HG03039 (cell line): Measurements from ENCODE around the gene ERVV-1.
"Not testable (repeated sequence)": the region's sequence is repeated elsewhere in the genome, so short reads cannot be mapped to it uniquely, and the experiment has no call there.

Experiments used
- ATAC-seq: cut with Tn5 transposase; IDR thresholded peaks from one replicate; pipeline ENCODE4 v1.9.1; 2021; ENCODE audit warnings: mild to moderate bottlenecking, moderate library complexity; ENCODE audit not compliant: unreplicated experiment

Gene ERVV-1

DNA sequence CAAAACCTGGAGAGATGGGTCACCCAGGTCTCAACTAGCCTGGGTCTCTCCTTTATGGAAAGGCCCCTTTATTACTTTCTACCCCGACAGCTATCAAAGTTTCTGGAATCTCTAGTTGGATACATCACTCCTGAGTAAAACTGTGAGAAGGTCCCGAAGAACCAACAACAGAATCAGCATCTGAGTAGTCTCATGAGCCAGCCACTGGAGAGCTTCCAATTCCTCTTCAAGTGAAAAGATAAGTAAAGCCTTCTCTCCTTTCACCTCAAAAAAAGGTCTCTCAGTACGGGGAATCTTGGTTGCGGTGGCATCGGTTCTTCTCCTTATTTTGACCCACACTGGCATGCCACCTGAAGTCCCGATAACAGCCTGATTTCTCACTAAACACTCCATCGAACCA, at the start of gene ERVV-1:
TSS of gene ERVV-1 (plus strand) at position 301 of the 400 bp plus-strand sequence. CDS start 170 bp downstream, outside the sequence.
- no peak for ATAC-seq

DNA sequence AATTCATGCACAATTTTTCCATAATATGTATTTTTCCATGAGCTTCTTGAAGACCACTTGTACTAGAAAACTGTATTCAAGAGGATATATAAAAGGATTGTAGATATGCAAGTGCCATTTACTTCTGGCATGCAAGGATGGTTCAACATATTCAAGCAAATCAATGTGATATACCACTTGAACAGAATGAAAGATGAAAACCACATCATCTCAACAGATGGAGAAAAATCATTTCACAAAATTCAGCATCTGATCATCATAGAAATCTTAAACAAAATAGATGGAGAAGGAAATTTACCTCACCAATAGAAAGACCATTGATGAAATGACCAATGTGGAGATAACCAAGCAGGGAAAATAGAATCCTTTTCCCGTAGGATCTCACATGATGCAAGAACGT, 45.9 kb upstream of the ERVV-1 start:
- no peak for ATAC-seq

DNA sequence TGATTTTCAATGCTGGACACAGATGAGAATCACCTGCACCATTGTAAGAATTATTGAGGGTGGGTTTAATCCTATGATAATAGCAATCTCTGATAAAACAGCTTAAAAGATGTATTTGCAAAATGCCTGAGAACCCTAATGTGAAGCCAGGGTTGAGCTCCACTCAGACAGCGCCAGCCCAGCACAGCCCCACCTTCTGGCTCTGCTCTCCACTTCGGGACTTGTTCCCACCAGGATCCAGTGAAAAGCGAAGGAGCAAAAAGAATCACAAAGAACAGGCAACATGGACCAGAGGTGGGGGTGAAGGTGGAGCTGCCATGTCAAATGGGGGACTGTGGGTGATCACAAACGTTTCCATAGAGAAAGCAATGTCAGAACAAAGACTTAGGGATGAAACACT, 32.4 kb upstream of the ERVV-1 start:
- ATAC-seq: no peak

- not testable (repeated sequence) for ATAC-seq
Observed at GRCh38 chr19:52983167-52983566, 30.6 kb upstream of the ERVV-1 start.

DNA sequence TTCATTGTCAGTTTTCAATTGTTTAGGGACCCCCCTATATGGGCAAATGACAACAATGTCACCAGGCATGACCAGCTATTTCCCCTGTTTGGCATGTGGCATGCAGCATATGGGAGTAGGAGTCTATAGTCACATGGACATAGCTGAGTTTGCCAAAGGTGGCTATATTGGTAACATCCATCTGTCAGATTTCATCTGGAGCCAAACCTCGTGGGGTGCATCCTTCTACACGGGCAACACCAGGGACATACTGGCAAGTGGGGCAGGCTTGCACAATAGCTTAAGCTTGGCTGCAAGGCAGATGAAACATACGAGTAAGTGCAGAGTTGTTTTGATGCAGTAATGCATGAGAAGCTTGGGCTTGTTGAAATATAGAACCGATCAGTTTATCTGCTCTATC, 26.5 kb upstream of the ERVV-1 start:
- no peak for ATAC-seq

- no peak for ATAC-seq
Observed at GRCh38 chr19:52988506-52988905, 25.2 kb upstream of the ERVV-1 start.

- ATAC-seq: no peak
Observed at GRCh38 chr19:52990759-52991418, 22.8 kb upstream of the ERVV-1 start.

GRCh38 chr19:52991484-52991883, 22.2 kb upstream of the ERVV-1 start:
- no peak for ATAC-seq

- ATAC-seq: no peak
Observed at GRCh38 chr19:52992109-52993004, 21.4 kb upstream of the ERVV-1 start.

DNA sequence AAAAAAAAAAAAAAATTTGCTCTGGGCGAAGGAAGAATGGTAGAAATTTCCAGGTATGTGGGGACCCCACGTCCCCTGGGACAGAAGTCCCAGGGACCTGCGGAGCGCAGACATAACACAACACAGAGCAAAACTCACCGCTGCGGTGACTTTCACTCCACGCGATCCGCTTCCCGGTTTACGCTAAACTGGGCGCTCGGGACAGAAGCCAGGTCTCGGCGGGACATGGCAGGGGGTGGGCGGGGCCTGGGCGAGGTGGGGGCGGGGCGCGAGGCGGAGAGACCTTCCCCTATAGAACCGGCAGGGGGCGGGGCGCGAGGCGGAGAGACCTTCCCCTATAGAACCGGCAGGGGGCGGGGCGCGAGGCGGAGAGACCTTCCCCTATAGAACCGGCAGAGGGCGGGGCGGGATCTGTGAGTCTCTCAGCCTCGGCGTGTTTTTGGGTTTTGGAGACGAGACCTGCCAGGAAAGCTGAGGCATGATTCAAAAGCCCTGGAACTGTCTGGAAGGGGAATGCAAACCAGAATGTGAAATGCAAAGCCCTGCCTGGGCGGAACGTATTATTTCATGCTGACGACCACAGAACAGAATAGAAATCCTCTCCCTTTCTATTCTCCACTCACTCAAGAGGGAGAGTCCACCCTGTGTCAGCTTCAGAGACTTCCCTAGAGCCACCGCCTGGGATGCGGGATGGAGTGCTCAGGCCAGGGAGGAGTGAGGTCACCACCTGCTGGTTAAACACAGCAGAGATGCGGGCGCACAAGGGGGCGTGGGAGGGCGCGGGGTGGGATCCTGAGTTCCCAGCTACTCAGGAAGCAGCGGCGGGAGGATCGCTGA, 20.2 kb upstream of the ERVV-1 start:
- no peak for ATAC-seq

GRCh38 chr19:52995711-52996110, 18.0 kb upstream of the ERVV-1 start:
- no peak for ATAC-seq

DNA sequence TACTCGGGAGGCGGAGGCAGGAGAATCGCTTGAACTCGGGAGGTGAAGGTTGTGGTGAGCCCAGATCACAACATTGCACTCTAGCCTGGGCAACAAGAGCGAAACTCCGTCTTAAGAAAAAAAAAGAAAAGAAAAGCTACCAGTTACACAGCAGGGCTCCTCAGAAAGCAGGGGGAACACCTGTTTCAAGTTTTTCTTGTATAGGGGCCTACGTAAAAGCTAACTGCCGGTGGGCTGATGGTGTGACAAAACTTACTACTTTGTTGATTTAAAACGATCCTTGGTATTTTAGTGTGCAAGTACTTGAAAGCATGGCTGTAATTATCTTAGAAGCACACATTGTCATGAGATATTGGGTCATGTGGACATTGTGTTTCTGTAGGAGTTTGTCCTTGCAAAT, 15.7 kb upstream of the ERVV-1 start:
- no peak for ATAC-seq

- no peak for ATAC-seq
Observed at GRCh38 chr19:53002479-53002878, 11.2 kb upstream of the ERVV-1 start.

- ATAC-seq: no peak
Observed at GRCh38 chr19:53004242-53004641, 9.5 kb upstream of the ERVV-1 start.

DNA sequence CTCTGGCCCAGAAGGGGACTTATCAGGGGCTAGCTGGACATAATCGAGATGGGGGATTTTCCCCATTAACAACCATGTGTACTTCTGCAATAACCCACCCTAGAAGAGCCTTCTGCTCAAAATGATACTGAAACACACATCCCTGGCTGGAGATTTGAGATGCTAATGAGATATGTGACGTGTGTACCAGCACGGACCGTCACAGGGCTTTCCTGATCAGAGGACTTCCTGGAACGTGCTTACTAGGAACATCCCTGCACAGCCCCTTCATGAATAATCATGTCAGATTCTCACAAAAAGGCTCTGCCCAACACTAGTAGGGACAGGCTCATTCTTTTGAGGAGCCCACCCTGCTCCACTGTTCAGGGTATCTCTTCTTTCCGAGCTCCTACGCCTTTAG, 6.5 kb upstream of the ERVV-1 start:
- ATAC-seq: no peak

- ATAC-seq: no peak
Observed at GRCh38 chr19:53007606-53008005, 6.1 kb upstream of the ERVV-1 start.

DNA sequence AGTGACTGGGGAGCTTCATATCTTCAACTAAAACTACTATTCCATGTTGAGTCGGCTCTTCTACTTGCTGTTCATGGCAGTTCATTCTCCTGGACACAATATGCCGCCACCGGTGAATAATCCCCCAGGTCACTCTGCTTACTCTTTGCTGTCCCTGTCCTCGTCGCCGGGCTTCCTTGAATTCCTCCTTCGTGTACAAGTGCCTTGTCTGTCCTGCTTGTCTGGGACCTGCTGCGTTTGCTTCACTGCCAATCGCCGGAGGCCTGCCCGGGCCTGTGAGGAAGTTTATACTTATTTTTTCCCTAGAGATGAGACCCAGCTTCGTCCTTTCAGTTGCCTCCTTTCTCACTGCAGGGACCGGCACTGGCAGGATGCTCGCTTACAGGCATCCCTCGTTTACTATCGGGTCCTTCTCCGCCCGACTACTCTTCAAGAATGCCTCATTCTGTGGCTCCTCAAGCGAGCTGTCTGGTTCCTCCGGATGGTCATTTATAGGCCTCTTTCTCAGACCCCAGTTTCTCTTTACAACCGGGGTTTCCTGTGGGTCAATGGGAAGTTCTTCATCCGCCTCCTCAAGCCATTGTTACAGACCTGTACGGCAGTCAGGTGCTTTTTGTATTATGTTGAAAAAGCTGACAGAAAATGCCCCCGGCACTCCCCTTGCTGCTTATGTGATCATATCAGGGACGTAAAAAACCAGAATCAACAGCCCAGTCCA, 5.5 kb upstream of the ERVV-1 start:
- no peak for ATAC-seq

DNA sequence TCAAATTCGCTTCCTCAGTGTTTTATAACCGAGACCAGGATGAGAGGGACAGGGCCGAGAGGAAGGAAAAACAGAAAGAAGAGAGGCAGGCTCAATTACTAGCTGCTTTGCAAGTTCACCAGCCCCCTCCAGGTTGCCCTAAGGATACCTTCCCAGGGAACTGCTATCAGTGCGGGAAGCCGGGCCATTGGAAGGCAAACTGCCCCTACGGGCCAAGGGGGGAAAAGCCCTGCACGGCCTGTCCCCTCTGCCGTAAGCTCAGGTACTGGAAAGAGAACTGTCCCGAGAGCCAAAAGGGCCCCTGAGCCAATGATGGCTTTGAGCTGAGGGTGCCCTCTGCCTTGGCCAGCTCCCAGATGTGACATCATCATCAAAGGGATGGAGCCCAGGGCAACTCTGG, 3.2 kb upstream of the ERVV-1 start:
- no peak for ATAC-seq

GRCh38 chr19:53012006-53012405, 1.7 kb upstream of the ERVV-1 start:
- no peak for ATAC-seq

- ATAC-seq: no peak
Observed at GRCh38 chr19:53015159-53015558, 1.4 kb downstream of the ERVV-1 start.

- ATAC-seq: no peak
Observed at GRCh38 chr19:53015730-53016129, 2.0 kb downstream of the ERVV-1 start.
